ENCODE results near the gene ADCK2. TPM values are rescaled to one million over a fixed set of nuclear protein-coding genes. Genes with fewer than 3 reads are reported as not detected.

ADCK2 gene
- total and polyA plus RNA-seq, 2 donors (not counting 3 experiments of a cell fraction or from before 2014, with no cell fraction given): 10.3 to 13.3 TPM

DNA sequence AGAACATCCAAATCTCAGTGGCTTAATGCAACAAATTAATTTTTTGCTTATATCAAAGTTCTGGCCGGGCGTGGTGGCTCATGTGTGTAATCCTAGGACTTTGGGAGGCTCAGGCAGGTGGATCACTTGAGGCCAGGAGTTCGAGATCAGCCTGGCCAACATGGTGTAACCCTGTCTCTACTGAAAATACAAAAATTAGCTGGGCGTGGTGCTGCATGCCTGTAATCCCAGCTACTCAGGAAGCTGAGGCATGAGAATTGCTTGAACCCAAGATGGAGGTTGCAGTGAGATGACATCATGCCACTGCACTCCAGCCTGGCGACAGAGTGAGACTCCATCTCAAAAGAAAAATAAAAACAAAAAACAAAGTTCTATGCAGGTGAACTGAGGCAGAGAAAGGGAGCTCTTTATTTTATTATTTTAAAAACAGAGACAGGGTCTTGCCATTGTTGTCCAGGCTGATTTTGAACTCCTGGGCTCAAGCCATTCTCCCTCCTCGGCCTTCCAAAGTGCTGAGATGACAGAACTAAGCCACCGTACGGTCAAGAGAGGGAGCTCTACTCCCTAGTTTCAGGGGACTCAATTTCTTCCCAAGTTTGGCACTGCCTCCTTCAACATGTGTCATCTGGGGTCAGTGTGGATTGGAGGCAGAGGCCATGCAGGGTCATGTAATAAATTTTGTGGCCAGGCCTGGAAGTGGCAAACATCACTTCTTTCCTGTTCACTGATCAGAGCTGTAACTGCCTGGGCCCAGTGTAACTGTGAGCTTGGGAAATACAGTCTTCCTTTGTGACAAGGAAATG is 2.4 kb downstream of the ADCK2 start:
- TF ChIP-seq, protein P1, sequence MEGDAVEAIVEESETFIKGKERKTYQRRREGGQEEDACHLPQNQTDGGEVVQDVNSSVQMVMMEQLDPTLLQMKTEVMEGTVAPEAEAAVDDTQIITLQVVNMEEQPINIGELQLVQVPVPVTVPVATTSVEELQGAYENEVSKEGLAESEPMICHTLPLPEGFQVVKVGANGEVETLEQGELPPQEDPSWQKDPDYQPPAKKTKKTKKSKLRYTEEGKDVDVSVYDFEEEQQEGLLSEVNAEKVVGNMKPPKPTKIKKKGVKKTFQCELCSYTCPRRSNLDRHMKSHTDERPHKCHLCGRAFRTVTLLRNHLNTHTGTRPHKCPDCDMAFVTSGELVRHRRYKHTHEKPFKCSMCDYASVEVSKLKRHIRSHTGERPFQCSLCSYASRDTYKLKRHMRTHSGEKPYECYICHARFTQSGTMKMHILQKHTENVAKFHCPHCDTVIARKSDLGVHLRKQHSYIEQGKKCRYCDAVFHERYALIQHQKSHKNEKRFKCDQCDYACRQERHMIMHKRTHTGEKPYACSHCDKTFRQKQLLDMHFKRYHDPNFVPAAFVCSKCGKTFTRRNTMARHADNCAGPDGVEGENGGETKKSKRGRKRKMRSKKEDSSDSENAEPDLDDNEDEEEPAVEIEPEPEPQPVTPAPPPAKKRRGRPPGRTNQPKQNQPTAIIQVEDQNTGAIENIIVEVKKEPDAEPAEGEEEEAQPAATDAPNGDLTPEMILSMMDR (IDR thresholded peaks at IDR 0.05; ENCODE audit: extremely low read depth in 1 of 2, insufficient read depth in 1 of 2, low read depth in 1 of 2, low read length in 2 of 2): peak; percentile 28 to 45
- TF ChIP-seq GATA2 (IDR thresholded peaks at IDR 0.05; ENCODE audit: insufficient read depth, insufficient read length, low read depth, low read length): no peak
- dilution Hi-C loops (cut with MboI; ENCODE audit: extremely low pct_ligation_motif_present, low sequenced_read_pairs) (no loop called here), intact Hi-C loops (cut with micrococcal nuclease) (loop anchor here (1.0 to 10.0 kb wide), 5 partner anchors 21 to 980 kb away; partner anchors contain the start of genes BRAF, MRPS33 and NDUFB2)
- peaks cover 0 to 5% of the 10 kb centered on the region in 2 experiments for H3K36me3 ChIP-seq (ENCODE audit: control insufficient read depth in 2 of 2, extremely low read depth in 1 of 2, insufficient read depth in 2 of 2, low read length in 2 of 2)
- peaks cover 8% of the 10 kb centered on the region for H3K4me1 ChIP-seq (ENCODE audit: control insufficient read depth, extremely low read depth, insufficient read depth, low read length)
- no peak overlapping the region for H3K4me2 ChIP-seq (ENCODE audit: insufficient read depth, low read length)
- BruUV-seq (replicated peaks): no TSS peak
- CTCF ChIA-PET: interaction anchor here (1.0 to 3.7 kb wide), 13 partner anchors 11 to 975 kb away, joined by 3 to 19 read pairs (median 4); no protein-coding TSS in a partner anchor
- peak; percentile 64 for DNase-seq (ENCODE audit: low read depth, low spot score)
- peaks cover 0 to 3% of the 10 kb centered on the region in 2 experiments for H3K27me3 ChIP-seq (ENCODE audit: control insufficient read depth in 2 of 2, insufficient read depth in 2 of 2, low read length in 2 of 2)
- no peaks in the 10 kb centered on the region for H3K79me2 ChIP-seq (ENCODE audit: control insufficient read depth, insufficient read depth, low read length)
- no peak overlapping the region for H3K27ac ChIP-seq (ENCODE audit: insufficient read depth, low read depth, low read length)
- H3K9me1 ChIP-seq (replicated peaks; ENCODE audit: control insufficient read depth, extremely low read depth, insufficient read depth, low read length): no peaks in the 10 kb centered on the region
- H2AFZ ChIP-seq (ENCODE audit: low read depth, low read length): no peak overlapping the region
- FAIRE-seq: peak; percentile 91
- H4K20me1 ChIP-seq (replicated peaks; ENCODE audit: control insufficient read depth, extremely low read depth, insufficient read depth, low read length): no peaks in the 10 kb centered on the region
- no peaks in the 10 kb centered on the region for H3K9me3 ChIP-seq (replicated peaks; ENCODE audit: control insufficient read depth, insufficient read depth, low read length)
- H3K4me3 ChIP-seq (replicated peaks in 1 of 3; ENCODE audit: insufficient read depth in 1 of 3, low read depth in 1 of 3, low read length in 3 of 3): no peak overlapping the region
- no peak overlapping the region for H3K9ac ChIP-seq (replicated peaks; ENCODE audit: extremely low read depth, insufficient read depth, low read length)
- POLR2A ChIA-PET: no interaction called here

- Histone ChIP-seq H3K4me3 (replicated peaks in 1 of 3; ENCODE audit: insufficient read depth in 1 of 3, low read depth in 1 of 3, low read length in 3 of 3) (no peak overlapping the region), H3K79me2 (ENCODE audit: control insufficient read depth, insufficient read depth, low read length) (no peaks in the 10 kb centered on the region), H3K27ac (ENCODE audit: insufficient read depth, low read depth, low read length) (no peak overlapping the region), H3K9me3 (replicated peaks; ENCODE audit: control insufficient read depth, insufficient read depth, low read length) (no peaks in the 10 kb centered on the region), H3K4me2 (ENCODE audit: insufficient read depth, low read length) (no peak overlapping the region), H4K20me1 (replicated peaks; ENCODE audit: control insufficient read depth, extremely low read depth, insufficient read depth, low read length) (no peaks in the 10 kb centered on the region), H3K9ac (replicated peaks; ENCODE audit: extremely low read depth, insufficient read depth, low read length) (no peak overlapping the region), H3K4me1 (ENCODE audit: control insufficient read depth, extremely low read depth, insufficient read depth, low read length) (peaks cover 8% of the 10 kb centered on the region), H3K9me1 (replicated peaks; ENCODE audit: control insufficient read depth, extremely low read depth, insufficient read depth, low read length) (no peaks in the 10 kb centered on the region), H3K27me3 (ENCODE audit: control insufficient read depth in 2 of 2, insufficient read depth in 2 of 2, low read length in 2 of 2) (no peaks in the 10 kb centered on the region), H3K36me3 (ENCODE audit: control insufficient read depth in 2 of 2, extremely low read depth in 1 of 2, insufficient read depth in 2 of 2, low read length in 2 of 2) (peaks cover 0 to 5% of the 10 kb centered on the region in 2 experiments), H2AFZ (ENCODE audit: low read depth, low read length) (no peak overlapping the region)
- ChIA-PET CTCF (interaction anchor here (1.0 to 3.7 kb wide), 13 partner anchors 10 to 974 kb away, joined by 3 to 19 read pairs (median 4); no protein-coding TSS in a partner anchor), POLR2A (no interaction called here)
- FAIRE-seq (no peak), DNase-seq (ENCODE audit: low read depth, low spot score) (no peak)
- TF ChIP-seq POLR2AphosphoS5 (IDR thresholded peaks at IDR 0.05; ENCODE audit: insufficient read depth, low read depth, low read length) (no peak), GATA2 (IDR thresholded peaks at IDR 0.05; ENCODE audit: insufficient read depth, insufficient read length, low read depth, low read length) (no peak), JUN (IDR thresholded peaks at IDR 0.05; ENCODE audit: borderline replicate concordance, insufficient read depth, insufficient read length, low read depth) (no peak), MYC (IDR thresholded peaks at IDR 0.05; ENCODE audit: low read depth, low read length) (no peak), MAX (IDR thresholded peaks at IDR 0.05; ENCODE audit: insufficient read depth, insufficient read length) (no peak), POLR2A (IDR thresholded peaks at IDR 0.05; ENCODE audit: low read depth, low read length) (no peak), FOS (IDR thresholded peaks at IDR 0.05; ENCODE audit: borderline replicate concordance, insufficient read depth, low read length) (no peak), EZH2 (IDR thresholded peaks at IDR 0.05; ENCODE audit: borderline replicate concordance, low read depth, low read length, severe bottlenecking) (no peak)
- TF ChIP-seq, protein P1 (IDR thresholded peaks at IDR 0.05; ENCODE audit: extremely low read depth in 1 of 2, insufficient read depth in 1 of 2, low read depth in 1 of 2, low read length in 2 of 2): no peak
- BruUV-seq (replicated peaks): no TSS peak
- dilution Hi-C loops (cut with MboI; ENCODE audit: extremely low pct_ligation_motif_present, low sequenced_read_pairs) (no loop called here), intact Hi-C loops (cut with micrococcal nuclease) (loop anchor here (1.0 to 10.0 kb wide), 4 partner anchors 21 to 979 kb away; partner anchors contain the start of genes BRAF, MRPS33 and NDUFB2)
Observed at GRCh38 chr7:140675726-140676125, 3.0 kb downstream of the ADCK2 start.
